Testis (tissue), 5 donors: Measurements from ENCODE around the gene DLGAP5. TPM values are rescaled to one million over a fixed set of nuclear protein-coding genes. Genes with fewer than 3 reads are reported as not detected.

Source experiments
- DNase-seq: peaks from one replicate; pipeline ENCODE4 v3.0.0-alpha.2; 2019
- H3K27ac ChIP-seq, 2 donors: fragments of 200-600 bp; sonication (generic); one replicate each; pipeline ENCODE4 v1.5.1; 2019
- H3K27me3 ChIP-seq: fragments of 200-600 bp; sonication (generic); one replicate; pipeline ENCODE4 v1.5.1; 2019
- H3K36me3 ChIP-seq: fragments of 200-600 bp; sonication (generic); one replicate; pipeline ENCODE4 v1.5.1; 2017; ENCODE audit warnings: low read depth; ENCODE audit errors: missing control alignments
- H3K4me1 ChIP-seq: fragments of 200-600 bp; sonication (generic); one replicate; pipeline ENCODE4 v1.5.1; 2019
- H3K4me3 ChIP-seq, 2 donors: fragments of 200-600 bp; sonication (generic); one replicate each; pipeline ENCODE4 v1.5.1; 2017 to 2019
- H3K9me3 ChIP-seq: fragments of 200-600 bp; sonication (generic); one replicate; pipeline ENCODE4 v1.5.1; 2017
- CTCF ChIP-seq, 3 experiments: fragments of 450-650 bp in 2 of 3; fragments of 200-600 bp in 1 of 3; sonication (generic) in 1 of 3; IDR thresholded peaks; one replicate each; pipeline ENCODE4 v1.5.1; 2016 to 2019; ENCODE audit warnings: antibody characterized with exemption in 3 of 3, mild to moderate bottlenecking in 2 of 3, moderate library complexity in 1 of 3
- POLR2A ChIP-seq: fragments of 450-650 bp; IDR thresholded peaks from one replicate; pipeline ENCODE4 v1.6.1; 2017; ENCODE audit warnings: antibody characterized with exemption, mild to moderate bottlenecking, moderate library complexity
- WGBS, 2 donors: methylation state at CpG; one replicate each; pipeline ENCODE4 v1.1.5; 2018; 5-methylcytosine and 5-hydroxymethylcytosine counted together
- intact Hi-C: fragments of 100-400 bp; cut with DNase I; formaldehyde crosslinking; loops from one replicate; pipeline ENCODE4 v1.15.1; 2023; ENCODE audit warnings: low total_unique reads
- long read RNA-seq, 2 donors: transcript quantifications; one replicate each; lab custom pipeline, GENCODE V29; 2026
- polyA plus RNA-seq: library from polyadenylated mRNA; stranded (reverse); fragments of 350-450 nt; fragmentation: Illumina TruSeq; extraction: RNeasy Lipid Tissue Mini Kit (QIAGEN cat#74804); gene quantifications from one replicate; pipeline ENCODE4 v1.2.3, GENCODE V29; 2014; ENCODE audit warnings: low read depth, low replicate concordance; ENCODE audit not compliant: insufficient read depth
- total RNA-seq, 2 donors: library from RNA; depleted of rRNA; stranded (reverse); fragments of >200 nt; gene quantifications; one replicate each; pipeline ENCODE4 v1.2.3, GENCODE V29; 2016

The DLGAP5 gene
- 10 to 100 TPM; 11.2 to 17.2 TPM for total RNA-seq
- polyA plus RNA-seq: 15.2 TPM
- long read RNA-seq, donor 1, partial matches to known transcripts: 6 of 11 reads
- long read RNA-seq, donor 1, other reads (novel, unspliced or antisense): 0 of 11 reads
- long read RNA-seq, donor 2, partial matches to known transcripts: 0 of 2 reads
- long read RNA-seq, donor 2, other reads (novel, unspliced or antisense): 0 of 2 reads

GRCh38 chr14:55191203-55192053, at the start of gene DLGAP5:
Gene DLGAP5, minus strand, starts transcription at chr14:55191585. Its CDS starts 2,406 bp downstream, at chr14:55189179.
- Histone ChIP-seq H3K27me3 (no peaks in the 10 kb centered on the region), H3K4me1 (peaks cover 5% of the 10 kb centered on the region), H3K4me3 (peak within 1 kb of the TSS; percentile 50 to 69), H3K27ac (peak within 1 kb of the TSS; percentile 13 to 74), H3K36me3 (no peaks in the 10 kb centered on the region), H3K9me3 (no peaks in the 10 kb centered on the region)
- peak; percentile 63 for TF ChIP-seq POLR2A
- no peak for TF ChIP-seq CTCF (IDR thresholded peaks at IDR 0.05)
- DNase-seq: peak; percentile 98
- WGBS, 2 donors: 1% methylated on average over 46 of the region's 46 CpGs
- intact Hi-C loops: no loop called here

- H3K4me3 ChIP-seq: peak overlapping the region; percentile 5 to 38
- peaks cover 12% of the 10 kb centered on the region for H3K4me1 ChIP-seq
- no peaks in the 10 kb centered on the region for H3K36me3 ChIP-seq
- no peak for TF ChIP-seq POLR2A
- no peak for TF ChIP-seq CTCF (IDR thresholded peaks at IDR 0.05)
- intact Hi-C loops: no loop called here
- H3K27me3 ChIP-seq: no peaks in the 10 kb centered on the region
- WGBS, 2 donors: 42 to 43% methylated on average over 29 to 33 of the region's 33 CpGs
- no peak for DNase-seq
- H3K9me3 ChIP-seq: no peaks in the 10 kb centered on the region
- H3K27ac ChIP-seq: peak overlapping the region in 1 of 2 donors; percentile 31
These were observed 49.3 kb upstream of the DLGAP5 start for GRCh38 chr14:55240526-55241178.

- Histone ChIP-seq H3K4me3 (no peak overlapping the region), H3K27me3 (no peaks in the 10 kb centered on the region), H3K36me3 (no peaks in the 10 kb centered on the region), H3K4me1 (peaks cover 12% of the 10 kb centered on the region), H3K9me3 (no peaks in the 10 kb centered on the region), H3K27ac (no peak overlapping the region)
- no peak for TF ChIP-seq POLR2A
- no peak for TF ChIP-seq CTCF (IDR thresholded peaks at IDR 0.05)
- no peak for DNase-seq
- intact Hi-C loops: no loop called here
- 96 to 100% methylated on average over 1 of the region's 1 CpG for WGBS, 2 donors
These were observed 47.9 kb upstream of the DLGAP5 start for GRCh38 chr14:55239320-55239719.

GRCh38 chr14:55238019-55238680, 46.8 kb upstream of the DLGAP5 start:
- no peaks in the 10 kb centered on the region for H3K27me3 ChIP-seq
- no peak overlapping the region for H3K4me3 ChIP-seq
- no peak for TF ChIP-seq POLR2A
- TF ChIP-seq CTCF (IDR thresholded peaks at IDR 0.05): no peak
- peaks cover 12% of the 10 kb centered on the region for H3K4me1 ChIP-seq
- H3K36me3 ChIP-seq: no peaks in the 10 kb centered on the region
- DNase-seq: no peak
- no peak overlapping the region for H3K27ac ChIP-seq
- intact Hi-C loops: no loop called here
- no peaks in the 10 kb centered on the region for H3K9me3 ChIP-seq
- WGBS, 2 donors: 91 to 93% methylated on average over 12 of the region's 12 CpGs
